NCI-H748 (cell line): Measurements from ENCODE around the gene PKD1.

Source experiments
- DNase-seq: peaks from one replicate; lab custom pipeline; 2025; ENCODE audit not compliant: unreplicated experiment; lab: John Stamatoyannopoulos, UW

PKD1 gene

GRCh38 chr16:2090777-2091546 is 44.7 kb downstream of the PKD1 start:
- DNase-seq, result no peak

GRCh38 chr16:2090481-2090776 is 45.3 kb downstream of the PKD1 start:
- no peak for DNase-seq

DNA sequence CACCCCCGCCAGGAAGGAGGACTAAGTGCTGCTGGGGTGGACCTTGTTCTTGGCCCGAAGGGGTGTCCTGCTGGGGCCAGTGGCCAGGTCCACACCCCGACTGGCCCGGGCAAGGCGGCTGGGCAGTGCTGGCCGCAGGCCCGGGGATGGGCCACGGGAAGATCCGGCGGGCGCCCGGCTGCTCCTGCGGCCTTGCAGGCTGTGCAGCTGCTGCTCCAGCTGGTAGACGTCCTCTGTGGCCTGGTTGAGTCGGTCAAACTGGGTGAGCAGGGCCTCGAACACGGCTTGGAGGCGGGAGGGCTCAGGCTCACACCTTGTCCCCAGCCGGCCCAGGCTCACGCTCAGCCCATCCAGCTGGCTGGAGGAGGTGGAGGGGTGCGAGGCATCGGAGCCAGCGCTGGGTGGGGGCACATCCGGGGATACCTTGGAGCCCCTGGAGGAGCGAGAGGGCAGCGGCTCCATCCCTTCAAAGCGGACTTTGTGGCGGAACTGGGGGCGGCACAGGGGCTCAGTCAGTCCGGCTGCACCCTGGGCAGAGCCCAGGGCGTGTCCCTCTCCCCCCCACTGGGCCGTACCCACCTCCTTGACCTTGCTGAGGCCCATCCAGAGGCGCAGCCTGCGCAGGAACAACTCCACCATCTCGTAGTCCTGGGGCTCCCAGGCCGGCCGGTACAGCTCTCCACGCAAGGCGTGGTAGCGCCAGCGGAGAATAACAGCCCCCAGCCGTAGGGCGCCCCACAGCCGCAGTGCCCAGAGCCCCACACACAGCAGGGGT is 45.8 kb downstream of the PKD1 start:
- no peak for DNase-seq

DNA sequence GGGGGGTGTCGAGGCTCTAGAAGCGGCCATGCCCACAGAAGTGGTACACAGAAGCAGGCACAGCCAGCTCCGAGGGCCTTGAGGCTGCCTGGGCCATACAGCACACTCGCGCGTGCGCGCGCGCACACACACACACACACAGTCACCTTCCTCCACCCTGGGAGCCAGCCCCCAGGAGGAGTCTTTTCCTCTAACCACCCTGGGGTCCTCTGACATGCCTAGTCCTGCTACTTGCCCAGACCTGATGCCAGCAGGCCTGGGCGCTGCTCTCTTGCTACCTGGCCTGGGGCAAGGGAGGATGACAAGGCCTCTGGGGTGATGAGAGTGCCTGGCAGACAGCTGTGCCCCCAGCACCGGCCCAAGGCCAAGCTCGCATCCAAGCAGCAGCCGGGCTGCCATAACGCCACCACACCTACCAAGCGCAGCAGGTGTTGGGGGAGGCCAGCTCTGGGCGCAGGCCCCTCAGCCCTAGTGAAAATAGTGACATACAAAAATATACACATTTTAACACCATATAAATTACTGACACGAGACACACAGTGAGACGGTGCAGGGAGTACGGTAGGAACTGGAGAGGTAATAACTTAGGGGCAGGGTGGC is 46.8 kb downstream of the PKD1 start:
- no peak for DNase-seq

DNA sequence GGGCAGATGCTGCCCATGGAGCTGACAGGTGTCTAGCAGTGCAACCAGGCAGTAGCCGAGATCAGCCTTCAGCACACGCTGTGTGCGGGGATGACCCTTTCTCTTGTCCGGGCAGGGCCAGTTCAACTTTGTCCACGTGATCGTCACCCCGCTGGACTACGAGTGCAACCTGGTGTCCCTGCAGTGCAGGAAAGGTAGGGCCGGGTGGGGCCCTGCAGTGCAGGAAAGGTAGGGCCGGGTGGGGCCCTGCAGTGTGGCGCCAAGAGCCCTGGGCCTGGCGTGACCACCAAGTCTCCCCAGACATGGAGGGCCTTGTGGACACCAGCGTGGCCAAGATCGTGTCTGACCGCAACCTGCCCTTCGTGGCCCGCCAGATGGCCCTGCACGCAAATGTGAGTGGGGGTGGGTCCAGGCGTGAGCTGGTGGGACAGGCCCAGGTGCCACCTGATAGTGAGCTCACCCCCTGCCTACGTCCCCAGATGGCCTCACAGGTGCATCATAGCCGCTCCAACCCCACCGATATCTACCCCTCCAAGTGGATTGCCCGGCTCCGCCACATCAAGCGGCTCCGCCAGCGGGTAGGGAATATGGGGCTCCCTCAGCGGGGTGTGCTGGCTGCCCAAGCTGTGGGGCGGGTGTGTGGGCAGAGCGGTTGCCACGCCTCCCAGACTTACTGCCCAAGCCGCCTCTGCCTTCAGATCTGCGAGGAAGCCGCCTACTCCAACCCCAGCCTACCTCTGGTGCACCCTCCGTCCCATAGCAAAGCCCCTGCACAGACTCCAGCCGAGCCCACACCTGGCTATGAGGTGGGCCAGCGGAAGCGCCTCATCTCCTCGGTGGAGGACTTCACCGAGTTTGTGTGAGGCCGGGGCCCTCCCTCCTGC is 47.7 kb downstream of the PKD1 start:
- DNase-seq, result no peak

DNA sequence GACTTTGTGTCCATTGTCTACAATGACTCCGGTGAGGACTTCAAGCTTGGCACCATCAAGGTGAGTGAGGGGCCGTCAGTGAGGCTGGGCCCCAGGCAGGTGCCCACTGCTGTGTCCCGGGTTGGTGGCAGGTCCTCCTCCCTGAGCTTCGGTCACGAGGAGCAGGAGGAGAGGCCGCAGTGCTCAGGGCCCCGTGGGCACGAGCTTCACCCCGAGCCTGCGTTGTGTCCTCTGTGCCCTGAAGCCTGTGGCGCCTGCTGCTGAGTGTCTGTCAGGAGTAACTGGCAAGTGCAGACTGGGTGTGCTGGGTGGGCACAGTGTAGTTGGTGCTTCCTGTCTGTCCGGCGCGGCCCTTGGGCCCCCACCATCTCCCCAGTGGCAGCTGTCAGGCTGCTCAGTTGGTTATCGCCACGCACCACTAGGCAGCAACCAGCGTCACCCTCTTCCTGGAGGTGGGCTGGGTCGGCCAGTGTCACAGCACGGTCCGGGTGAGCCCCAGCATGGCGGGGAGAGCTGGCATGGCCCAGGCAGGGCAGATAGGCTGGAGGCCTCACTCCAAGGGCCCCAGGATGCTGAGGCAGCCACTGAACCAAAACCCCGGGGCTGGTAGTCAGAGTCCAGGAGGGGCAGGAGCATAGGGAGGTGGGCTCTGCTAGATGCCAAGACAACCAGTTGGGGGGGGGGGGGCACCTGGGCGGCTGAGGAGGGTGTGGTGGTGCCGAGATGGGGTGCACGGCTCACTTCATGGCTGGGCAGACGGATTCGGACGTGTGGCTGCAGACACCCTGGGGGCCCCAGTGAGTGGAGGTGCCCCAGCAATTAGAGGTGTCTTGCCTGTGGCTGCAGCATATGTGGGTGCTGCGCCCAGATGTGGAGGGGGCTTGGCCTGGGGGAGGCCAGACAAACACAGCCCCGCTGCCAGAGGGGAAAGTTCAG is 48.6 kb downstream of the PKD1 start:
- DNase-seq, result no peak

GRCh38 chr16:2086106-2086742 is 49.5 kb downstream of the PKD1 start:
- DNase-seq, result no peak

GRCh38 chr16:2085669-2086068 is 50.0 kb downstream of the PKD1 start:
- DNase-seq, result no peak

GRCh38 chr16:2084895-2085625 is 50.6 kb downstream of the PKD1 start:
- DNase-seq, result no peak

DNA sequence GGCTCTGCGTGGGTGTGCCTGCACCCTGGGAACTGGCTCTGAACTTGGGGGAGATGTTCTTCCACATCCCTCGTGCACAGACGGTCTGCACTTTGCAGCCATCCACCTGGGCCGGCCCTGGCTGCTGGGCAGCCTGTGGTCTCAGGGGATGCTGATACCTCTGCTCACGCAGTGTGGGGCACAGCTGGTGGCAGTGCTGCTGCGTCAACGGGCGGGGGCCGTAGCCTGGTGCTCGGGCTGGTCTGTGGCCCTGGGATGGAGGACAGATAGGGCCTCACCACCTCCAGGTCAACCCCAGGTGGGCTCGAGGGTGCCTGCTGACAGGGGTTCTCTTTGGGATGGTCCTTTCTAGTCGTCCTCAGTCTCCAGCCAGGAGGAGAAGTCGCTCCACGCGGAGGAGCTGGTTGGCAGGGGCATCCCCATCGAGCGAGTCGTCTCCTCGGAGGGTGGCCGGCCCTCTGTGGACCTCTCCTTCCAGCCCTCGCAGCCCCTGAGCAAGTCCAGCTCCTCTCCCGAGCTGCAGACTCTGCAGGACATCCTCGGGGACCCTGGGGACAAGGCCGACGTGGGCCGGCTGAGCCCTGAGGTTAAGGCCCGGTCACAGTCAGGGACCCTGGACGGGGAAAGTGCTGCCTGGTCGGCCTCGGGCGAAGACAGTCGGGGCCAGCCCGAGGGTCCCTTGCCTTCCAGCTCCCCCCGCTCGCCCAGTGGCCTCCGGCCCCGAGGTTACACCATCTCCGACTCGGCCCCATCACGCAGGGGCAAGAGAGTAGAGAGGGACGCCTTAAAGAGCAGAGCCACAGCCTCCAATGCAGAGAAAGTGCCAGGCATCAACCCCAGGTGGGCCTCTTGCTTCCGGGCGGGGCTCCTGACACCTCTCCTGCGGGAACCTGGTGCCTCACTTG is 51.6 kb downstream of the PKD1 start:
- no peak for DNase-seq

DNA sequence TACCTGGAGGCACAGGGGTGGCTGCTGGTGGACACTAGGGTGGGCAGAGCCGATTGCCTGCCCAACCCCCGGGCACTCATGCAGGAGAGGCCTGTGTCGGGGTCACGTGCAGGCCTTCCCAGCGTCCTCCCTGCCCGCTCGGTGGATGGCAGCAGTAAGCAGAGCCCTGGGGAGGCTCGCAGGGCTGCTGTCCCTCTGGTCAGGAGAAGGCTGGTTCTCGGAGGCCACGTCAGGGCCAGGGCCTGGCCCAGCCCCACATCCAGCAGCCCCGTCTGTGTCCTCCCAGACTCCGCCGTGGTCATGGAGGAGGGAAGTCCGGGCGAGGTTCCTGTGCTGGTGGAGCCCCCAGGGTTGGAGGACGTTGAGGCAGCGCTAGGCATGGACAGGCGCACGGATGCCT is 52.3 kb downstream of the PKD1 start:
- DNase-seq, result no peak

DNA sequence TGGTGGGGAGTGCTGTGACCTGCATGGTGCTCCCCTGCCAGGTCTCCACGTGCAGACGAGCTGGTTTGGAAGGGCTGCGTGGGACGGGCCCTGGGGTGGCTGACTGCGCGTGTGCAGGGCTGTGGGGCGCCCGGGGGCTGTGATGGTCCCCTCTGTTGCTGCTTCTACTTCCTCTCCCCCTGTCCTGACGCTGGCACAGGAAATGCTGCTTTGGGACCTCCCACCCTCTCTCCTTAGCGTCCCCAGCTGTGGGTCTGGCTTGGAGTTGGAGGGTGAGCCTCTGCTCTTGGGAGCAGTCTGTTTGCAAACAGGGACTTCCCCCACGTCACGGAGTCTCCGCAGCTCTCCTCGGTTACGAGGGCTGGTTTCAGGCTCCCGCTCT is 52.7 kb downstream of the PKD1 start:
- DNase-seq, result no peak

GRCh38 chr16:2082171-2082982 is 53.3 kb downstream of the PKD1 start:
- no peak for DNase-seq

GRCh38 chr16:2081201-2082084 is 54.3 kb downstream of the PKD1 start:
- no peak for DNase-seq

DNA sequence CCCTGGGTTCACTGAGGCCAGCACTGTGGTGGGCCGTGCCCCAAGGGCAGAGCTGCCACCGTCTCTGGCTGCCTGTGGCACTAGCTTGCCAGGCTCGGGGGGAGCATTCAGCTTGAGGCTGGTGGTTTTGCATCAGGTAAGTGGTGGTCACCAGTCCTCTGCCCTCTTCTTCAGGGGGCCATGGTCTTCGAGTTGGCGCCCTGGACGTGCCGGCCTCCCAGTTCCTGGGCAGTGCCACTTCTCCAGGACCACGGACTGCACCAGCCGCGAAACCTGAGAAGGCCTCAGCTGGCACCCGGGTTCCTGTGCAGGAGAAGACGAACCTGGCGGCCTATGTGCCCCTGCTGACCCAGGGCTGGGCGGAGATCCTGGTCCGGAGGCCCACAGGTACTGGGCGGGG is 55.7 kb downstream of the PKD1 start:
- DNase-seq, result no peak

- DNase-seq, result no peak
Observed at GRCh38 chr16:2079311-2079800, 56.3 kb downstream of the PKD1 start.
